Osteoblast (primary cell): ENCODE measurements around the gene GDF3. TPM values are rescaled to one million over a fixed set of nuclear protein-coding genes. Genes with fewer than 3 reads are reported as not detected.
"Not testable (repeated sequence)": the region's sequence is repeated elsewhere in the genome, so short reads cannot be mapped to it uniquely, and the experiment has no call there.

Experiments
- DNase-seq: peaks from one replicate; pipeline ENCODE4 v3.0.0; 2011; ENCODE audit warnings: low spot score, mixed read lengths; ENCODE audit not compliant: insufficient read length; ENCODE audit errors: missing footprints
- H2AFZ ChIP-seq: 2 replicates; pipeline ENCODE4 v1.6.0; 2011; ENCODE audit warnings: mild to moderate bottlenecking, low read length
- H3K27ac ChIP-seq: 2 replicates; pipeline ENCODE4 v1.5.1; 2011; ENCODE audit warnings: mild to moderate bottlenecking, low read depth, low read length, moderate library complexity
- H3K27me3 ChIP-seq: 2 replicates; pipeline ENCODE4 v1.6.0; 2012; ENCODE audit warnings: mild to moderate bottlenecking, control low read depth, inconsistent platforms, low read length, moderate library complexity; ENCODE audit not compliant: insufficient read depth
- H3K36me3 ChIP-seq: 2 replicates; pipeline ENCODE4 v1.5.1; 2011; ENCODE audit warnings: mild to moderate bottlenecking, low read length, control low read depth, moderate library complexity; ENCODE audit not compliant: insufficient read depth
- H3K4me1 ChIP-seq: 2 replicates; pipeline ENCODE4 v1.5.1; 2011; ENCODE audit warnings: mild to moderate bottlenecking, low read length, control low read depth, moderate library complexity; ENCODE audit not compliant: insufficient read depth
- H3K4me2 ChIP-seq: 2 replicates; pipeline ENCODE4 v1.6.0; 2011; ENCODE audit warnings: mild to moderate bottlenecking, low read length; ENCODE audit not compliant: insufficient read depth
- H3K4me3 ChIP-seq: fragments of 200-600 bp; sonication (generic); 3 replicates; pipeline ENCODE4 v1.5.1; 2012; ENCODE audit warnings: mild to moderate bottlenecking, low read length, inconsistent platforms; ENCODE audit not compliant: insufficient read depth
- H3K79me2 ChIP-seq: 2 replicates; pipeline ENCODE4 v1.6.0; 2012; ENCODE audit warnings: mild to moderate bottlenecking, low read length, control low read depth, inconsistent platforms; ENCODE audit not compliant: insufficient read depth
- H3K9me3 ChIP-seq: 2 replicates; pipeline ENCODE4 v1.5.1; 2011; ENCODE audit warnings: low read depth, low read length, control low read depth
- H4K20me1 ChIP-seq: 2 replicates; pipeline ENCODE4 v1.6.0; 2012; ENCODE audit warnings: mild to moderate bottlenecking, low read length, control low read depth; ENCODE audit not compliant: insufficient read depth
- total RNA-seq: library from RNA; depleted of rRNA; stranded (reverse); fragments of >200 nt; gene quantifications from 2 replicates; pipeline ENCODE4 v1.2.3, GENCODE V29; 2012
- TF ChIP-seq, protein P1 (sequence below): IDR thresholded peaks from 2 replicates; pipeline ENCODE4 v1.5.1; 2011; ENCODE audit warnings: mild to moderate bottlenecking, low read depth, low read length, moderate library complexity; ENCODE audit errors: extremely low read depth

The GDF3 gene
- total RNA-seq, 1 donor, result not detected

DNA sequence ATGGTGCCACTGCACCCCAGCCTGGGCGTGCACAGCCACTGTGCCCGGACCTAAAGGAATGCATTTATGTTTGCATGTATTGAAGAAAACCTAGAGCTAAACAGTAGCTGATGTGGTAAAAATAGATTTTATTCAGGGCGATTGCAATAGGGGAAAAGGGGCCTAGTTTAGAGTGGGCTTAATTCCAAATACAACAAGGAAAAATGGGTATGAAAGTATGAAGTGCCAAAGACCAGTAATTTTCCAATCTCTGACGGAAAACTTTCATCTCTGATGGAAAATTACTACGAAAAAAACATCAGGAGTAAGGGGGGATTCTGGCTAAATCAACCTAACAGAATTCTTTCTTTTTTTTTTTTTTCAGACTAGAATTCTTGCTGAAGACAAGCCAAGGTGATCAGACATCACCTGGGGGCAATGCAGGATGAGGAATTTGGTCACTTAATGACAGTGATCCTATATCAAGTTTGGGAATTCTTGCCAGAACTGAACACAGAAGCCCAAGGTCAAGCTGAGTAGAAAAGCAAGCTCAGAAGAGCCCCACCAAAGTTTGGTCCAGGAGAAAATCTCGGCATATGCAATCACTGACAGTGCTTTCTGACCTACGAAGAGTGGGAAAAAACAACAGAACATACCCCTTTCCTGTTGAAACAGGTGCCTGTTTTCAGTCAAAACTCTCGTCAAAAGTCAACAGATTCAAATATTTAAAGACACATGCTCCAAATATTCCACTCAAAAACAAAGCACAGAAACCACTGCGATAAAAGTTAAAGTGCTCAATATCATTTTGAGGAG is 16.1 kb downstream of the GDF3 start:
- TF ChIP-seq, protein P1, sequence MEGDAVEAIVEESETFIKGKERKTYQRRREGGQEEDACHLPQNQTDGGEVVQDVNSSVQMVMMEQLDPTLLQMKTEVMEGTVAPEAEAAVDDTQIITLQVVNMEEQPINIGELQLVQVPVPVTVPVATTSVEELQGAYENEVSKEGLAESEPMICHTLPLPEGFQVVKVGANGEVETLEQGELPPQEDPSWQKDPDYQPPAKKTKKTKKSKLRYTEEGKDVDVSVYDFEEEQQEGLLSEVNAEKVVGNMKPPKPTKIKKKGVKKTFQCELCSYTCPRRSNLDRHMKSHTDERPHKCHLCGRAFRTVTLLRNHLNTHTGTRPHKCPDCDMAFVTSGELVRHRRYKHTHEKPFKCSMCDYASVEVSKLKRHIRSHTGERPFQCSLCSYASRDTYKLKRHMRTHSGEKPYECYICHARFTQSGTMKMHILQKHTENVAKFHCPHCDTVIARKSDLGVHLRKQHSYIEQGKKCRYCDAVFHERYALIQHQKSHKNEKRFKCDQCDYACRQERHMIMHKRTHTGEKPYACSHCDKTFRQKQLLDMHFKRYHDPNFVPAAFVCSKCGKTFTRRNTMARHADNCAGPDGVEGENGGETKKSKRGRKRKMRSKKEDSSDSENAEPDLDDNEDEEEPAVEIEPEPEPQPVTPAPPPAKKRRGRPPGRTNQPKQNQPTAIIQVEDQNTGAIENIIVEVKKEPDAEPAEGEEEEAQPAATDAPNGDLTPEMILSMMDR, result no peak
- Histone ChIP-seq H3K27me3 (no peaks in the 10 kb centered on the region), H3K36me3 (no peaks in the 10 kb centered on the region), H2AFZ (no peak overlapping the region), H3K9me3 (no peaks in the 10 kb centered on the region), H3K4me3 (no peak overlapping the region), H3K4me1 (no peaks in the 10 kb centered on the region), H3K27ac (no peak overlapping the region), H4K20me1 (no peaks in the 10 kb centered on the region), H3K4me2 (no peak overlapping the region), H3K79me2 (no peaks in the 10 kb centered on the region)
- DNase-seq, result no peak

DNA sequence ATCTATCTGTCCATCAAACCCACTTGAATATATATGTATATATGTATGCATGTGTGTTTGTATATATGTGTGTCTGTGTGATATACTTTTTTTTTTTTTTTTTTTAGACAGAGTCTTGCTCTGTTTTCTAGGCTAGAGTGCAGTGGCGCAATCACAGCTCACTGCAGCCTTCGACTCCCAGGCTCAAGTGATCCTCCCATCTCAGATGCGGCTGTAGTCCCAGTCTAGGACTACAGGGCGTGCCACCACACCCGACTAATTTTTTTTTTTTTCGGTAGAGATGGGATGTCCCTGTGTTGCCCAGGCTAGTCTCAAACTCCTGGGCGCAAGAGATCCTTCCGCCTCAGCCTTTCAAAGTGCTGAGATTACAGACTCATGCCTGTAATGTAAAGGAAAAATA is 16.8 kb downstream of the GDF3 start:
- Histone ChIP-seq H3K9me3 (no peaks in the 10 kb centered on the region), H3K4me1 (no peaks in the 10 kb centered on the region), H2AFZ (no peak overlapping the region), H3K27me3 (no peaks in the 10 kb centered on the region), H3K4me3 (no peak overlapping the region), H3K36me3 (no peaks in the 10 kb centered on the region), H4K20me1 (no peaks in the 10 kb centered on the region), H3K79me2 (no peaks in the 10 kb centered on the region), H3K4me2 (no peak overlapping the region), H3K27ac (no peak overlapping the region)
- TF ChIP-seq, protein P1, result no peak
- no peak for DNase-seq

DNA sequence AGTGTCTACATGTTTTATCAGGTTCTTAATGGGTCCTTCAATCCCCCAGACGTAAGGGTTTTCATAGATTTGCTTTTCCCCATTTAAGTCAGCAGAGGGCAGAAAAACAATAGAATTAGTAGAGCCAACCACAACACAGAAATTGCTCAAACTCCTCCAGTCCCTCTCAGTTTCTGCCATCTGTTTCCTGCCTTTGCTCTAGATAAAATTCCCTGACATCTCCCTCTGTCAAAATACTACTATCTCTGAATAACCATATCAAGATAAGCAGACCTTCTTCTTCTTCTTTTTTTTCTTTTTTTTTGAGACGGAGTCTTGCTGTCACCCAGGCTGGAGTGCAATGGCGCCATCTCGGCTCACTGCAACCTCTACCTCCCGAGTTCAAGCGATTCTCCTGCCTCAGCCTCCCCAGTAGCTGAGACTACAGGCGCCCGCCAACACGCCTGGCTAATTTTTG is 18.1 kb downstream of the GDF3 start:
- TF ChIP-seq, protein P1, result peak; percentile 45

DNA sequence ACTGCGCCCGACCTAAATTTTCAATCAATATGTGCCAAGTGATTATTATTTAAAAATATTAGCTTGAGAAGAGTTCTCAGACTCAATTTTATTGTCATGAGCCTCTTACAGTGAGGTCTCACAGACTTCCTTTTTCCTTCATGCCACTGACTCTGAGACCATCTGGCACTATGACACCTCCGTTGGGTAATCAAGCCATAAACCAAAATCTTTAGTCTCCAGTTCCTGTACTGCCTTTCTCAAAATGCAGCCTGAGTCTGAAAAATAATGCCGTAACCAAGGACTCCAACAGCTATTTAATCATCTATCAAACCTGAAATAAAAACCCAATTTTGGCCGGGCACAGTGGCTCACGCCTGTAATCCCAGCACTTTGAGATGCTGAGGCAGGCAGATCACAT is 20.1 kb downstream of the GDF3 start:
- not testable (repeated sequence) for H3K4me1 ChIP-seq, H2AFZ ChIP-seq, H3K27me3 ChIP-seq, H3K36me3 ChIP-seq, H3K4me2 ChIP-seq, H4K20me1 ChIP-seq, H3K4me3 ChIP-seq, H3K79me2 ChIP-seq, H3K27ac ChIP-seq, H3K9me3 ChIP-seq, DNase-seq

More for the DNA sequence above, 18.1 kb downstream of the GDF3 start:
- H3K27me3 ChIP-seq, H3K79me2 ChIP-seq, H3K27ac ChIP-seq, H3K4me1 ChIP-seq, H3K9me3 ChIP-seq, H3K4me2 ChIP-seq, H3K36me3 ChIP-seq, H2AFZ ChIP-seq, H3K4me3 ChIP-seq, H4K20me1 ChIP-seq: not testable (repeated sequence)
- peak; percentile 88 for DNase-seq
